Neural cell (in vitro differentiated cells): Measurements from ENCODE around the gene PRKCZ. TPM values are rescaled to one million over a fixed set of nuclear protein-coding genes. Genes with fewer than 3 reads are reported as not detected.

Source experiments
- H2AFZ ChIP-seq: fragments of 200-600, 300-800 bp; sonication (generic), shearing (Covaris generic); 2 replicates; pipeline ENCODE4 v1.6.0; 2014; ENCODE audit warnings: low read depth, mild to moderate bottlenecking, antibody characterized with exemption, low read length, moderate library complexity
- H3F3A ChIP-seq: fragments of 200-600 bp; shearing (Covaris generic); 2 replicates; pipeline ENCODE4 v1.6.1; 2016; ENCODE audit warnings: mild to moderate bottlenecking, moderate library complexity, mixed read lengths, antibody characterized with exemption, low read length; ENCODE audit not compliant: insufficient read depth, poor library complexity, severe bottlenecking
- H3K27ac ChIP-seq: fragments of 200-600, 300-800 bp; sonication (generic), shearing (Covaris generic); 2 replicates; pipeline ENCODE4 v1.5.1; 2014; ENCODE audit warnings: mild to moderate bottlenecking, low read length, moderate library complexity
- H3K27me3 ChIP-seq: fragments of 300-800, 200-600 bp; sonication (generic), shearing (Covaris generic); 2 replicates; pipeline ENCODE4 v1.6.0; 2014; ENCODE audit warnings: mild to moderate bottlenecking, low read depth, low read length, moderate library complexity; ENCODE audit not compliant: insufficient read depth
- H3K36me3 ChIP-seq: fragments of 300-800, 200-600 bp; sonication (generic), shearing (Covaris generic); 2 replicates; pipeline ENCODE4 v1.5.1; 2014; ENCODE audit warnings: mild to moderate bottlenecking, antibody characterized with exemption, low read length, moderate library complexity; ENCODE audit not compliant: insufficient read depth
- H3K4me2 ChIP-seq: fragments of 300-800, 200-600 bp; sonication (generic), shearing (Covaris generic); 2 replicates; pipeline ENCODE4 v1.6.0; 2014; ENCODE audit warnings: mild to moderate bottlenecking, low read length
- H3K4me3 ChIP-seq: fragments of 300-800, 200-600 bp; sonication (generic), shearing (Covaris generic); 2 replicates; pipeline ENCODE4 v1.5.1; 2014; ENCODE audit warnings: mild to moderate bottlenecking, low read length, moderate library complexity
- H3K79me2 ChIP-seq: fragments of 200-600 bp; shearing (Covaris generic); replicated peaks from 2 replicates; pipeline ENCODE4 v1.6.0; 2014; ENCODE audit warnings: mild to moderate bottlenecking, low read length, moderate library complexity; ENCODE audit not compliant: insufficient read depth
- H3K9ac ChIP-seq: fragments of 300-800, 200-600 bp; sonication (generic), shearing (Covaris generic); 2 replicates; pipeline ENCODE4 v1.6.1; 2016; ENCODE audit warnings: mild to moderate bottlenecking, low read length, mixed read lengths
- H3K9me2 ChIP-seq: fragments of 200-600 bp; shearing (Covaris generic); 2 replicates; pipeline ENCODE4 v1.6.1; 2016; ENCODE audit warnings: mild to moderate bottlenecking, low read length, mixed read lengths; ENCODE audit not compliant: insufficient read depth
- H3K9me3 ChIP-seq: fragments of 200-600, 300-800 bp; sonication (generic), shearing (Covaris generic); 2 replicates; pipeline ENCODE4 v1.6.1; 2016; ENCODE audit warnings: mild to moderate bottlenecking, mixed run types, low read length, moderate library complexity, mixed read lengths
- H4K20me1 ChIP-seq: fragments of 200-600 bp; shearing (Covaris generic); 2 replicates; pipeline ENCODE4 v1.6.1; 2016; ENCODE audit warnings: mild to moderate bottlenecking, mixed run types; ENCODE audit not compliant: insufficient read depth
- CTCF ChIP-seq: fragments of 450-650 bp; IDR thresholded peaks from 2 replicates; pipeline ENCODE4 v1.5.1; 2014; ENCODE audit warnings: antibody characterized with exemption, mild to moderate bottlenecking, moderate library complexity; ENCODE audit not compliant: poor library complexity, severe bottlenecking
- EP300 ChIP-seq: fragments of 450-650 bp; conservative IDR thresholded peaks from 2 replicates; pipeline ENCODE4 v1.6.1; 2014; ENCODE audit warnings: antibody characterized with exemption, mild to moderate bottlenecking, moderate library complexity; ENCODE audit not compliant: poor library complexity, severe bottlenecking
- EZH2 ChIP-seq: fragments of 200-600, 300-800 bp; shearing (Covaris generic), sonication (generic); IDR thresholded peaks from 2 replicates; pipeline ENCODE4 v1.6.1; 2014; ENCODE audit warnings: antibody characterized with exemption, low read length, borderline replicate concordance, mild to moderate bottlenecking; ENCODE audit not compliant: insufficient read depth, poor library complexity, severe bottlenecking
- MXI1 ChIP-seq: fragments of 450-650 bp; conservative IDR thresholded peaks from 2 replicates; pipeline ENCODE4 v1.6.1; 2014; ENCODE audit warnings: antibody characterized with exemption, mild to moderate bottlenecking; ENCODE audit not compliant: poor library complexity, severe bottlenecking
- POLR2AphosphoS5 ChIP-seq: IDR thresholded peaks from 2 replicates; pipeline ENCODE4 v1.6.1; 2012
- RAD21 ChIP-seq: fragments of 450-650 bp; conservative IDR thresholded peaks from 2 replicates; pipeline ENCODE4 v1.6.1; 2014; ENCODE audit warnings: antibody characterized with exemption, mild to moderate bottlenecking, moderate library complexity
- REST ChIP-seq: IDR thresholded peaks from 2 replicates; pipeline ENCODE4 v1.6.1; 2012; ENCODE audit warnings: borderline replicate concordance
- SMC3 ChIP-seq: fragments of 450-650 bp; conservative IDR thresholded peaks from 2 replicates; pipeline ENCODE4 v1.6.1; 2014; ENCODE audit warnings: antibody characterized with exemption, mild to moderate bottlenecking, moderate library complexity; ENCODE audit not compliant: poor library complexity
- TAF1 ChIP-seq: IDR thresholded peaks from 2 replicates; pipeline ENCODE4 v1.6.1; 2012; ENCODE audit warnings: low read depth
- polyA plus RNA-seq: library from polyadenylated mRNA; depleted of rRNA; stranded (reverse); fragments of >200 nt; gene quantifications from 2 replicates; pipeline ENCODE4 v1.2.3, GENCODE V29; 2014

Gene PRKCZ
- polyA plus RNA-seq, 1 donor from 2014 or later: 54.9 TPM

- Histone ChIP-seq H3K36me3 (no peaks in the 10 kb centered on the region), H3K4me2 (no peak overlapping the region), H3K27ac (no peak overlapping the region), H3K9me2 (no peaks in the 10 kb centered on the region), H2AFZ (no peak overlapping the region), H3K4me3 (no peak overlapping the region), H3K9ac (no peak overlapping the region), H3F3A (no peaks in the 10 kb centered on the region), H3K9me3 (no peaks in the 10 kb centered on the region), H3K27me3 (no peaks in the 10 kb centered on the region), H3K79me2 (no peaks in the 10 kb centered on the region), H4K20me1 (no peaks in the 10 kb centered on the region)
- TF ChIP-seq EP300 (no peak), MXI1 (no peak), EZH2 (no peak), POLR2AphosphoS5 (no peak), SMC3 (no peak), CTCF (no peak), RAD21 (no peak), REST (no peak), TAF1 (no peak)
These were observed 134.7 kb downstream of the PRKCZ start for GRCh38 chr1:2184934-2185333.

GRCh38 chr1:2185880-2186855 is 136.0 kb downstream of the PRKCZ start:
- H3K9ac ChIP-seq: no peak overlapping the region
- no peaks in the 10 kb centered on the region for H3F3A ChIP-seq
- H3K9me2 ChIP-seq: no peaks in the 10 kb centered on the region
- H3K27ac ChIP-seq: no peak overlapping the region
- H4K20me1 ChIP-seq: no peaks in the 10 kb centered on the region
- no peak overlapping the region for H3K4me3 ChIP-seq
- no peak overlapping the region for H3K4me2 ChIP-seq
- no peaks in the 10 kb centered on the region for H3K27me3 ChIP-seq
- H3K79me2 ChIP-seq: no peaks in the 10 kb centered on the region
- TF ChIP-seq POLR2AphosphoS5 (no peak), REST (no peak), RAD21 (no peak), MXI1 (no peak), CTCF (no peak), EZH2 (no peak), EP300 (no peak), SMC3 (no peak)
- H2AFZ ChIP-seq: no peak overlapping the region
- H3K9me3 ChIP-seq: no peaks in the 10 kb centered on the region
- no peaks in the 10 kb centered on the region for H3K36me3 ChIP-seq
